Nucleus accumbens (tissue), 56 donors: ENCODE measurements around the gene ZNF714.
A peak's percentile ranks its signal among the peaks of the same experiment; 100 is the strongest.

Experiments
- DNase-seq, 56 donors: peaks; one replicate each; lab custom pipeline; 2025; lab: John Stamatoyannopoulos, UW

Gene ZNF714

GRCh38 chr19:21082011-21082975, at the start of gene ZNF714:
Gene ZNF714, plus strand, starts transcription at chr19:21082203. Its CDS starts 16,066 bp downstream, at chr19:21098269.
- DNase-seq, result peak; percentile 1 to 96 (median 78)

- DNase-seq, result no peak
These were observed 37.0 kb upstream of the ZNF714 start for GRCh38 chr19:21045028-21045427.

DNA sequence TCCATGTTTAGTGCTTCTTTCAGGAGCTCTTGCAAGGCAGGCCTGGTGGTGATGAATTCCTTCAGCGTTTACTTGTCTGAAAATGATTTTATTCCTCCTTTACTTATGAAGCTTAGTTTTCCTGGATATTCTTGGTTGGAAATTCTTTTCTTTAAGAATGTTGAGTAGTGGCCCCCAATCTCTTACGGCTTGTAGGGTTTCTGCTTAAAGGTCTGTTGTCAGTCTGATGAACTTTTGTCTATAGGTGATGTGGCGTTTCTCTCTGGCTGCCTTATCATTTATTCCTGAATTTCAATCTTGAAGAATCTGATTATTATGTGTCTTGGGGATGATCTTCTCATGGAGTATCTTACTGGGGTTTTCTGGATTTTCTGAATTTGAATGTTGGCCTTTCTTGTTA, 35.5 kb upstream of the ZNF714 start:
- DNase-seq, result no peak

- no peak for DNase-seq
These were observed 34.3 kb upstream of the ZNF714 start for GRCh38 chr19:21047716-21048115.

DNA sequence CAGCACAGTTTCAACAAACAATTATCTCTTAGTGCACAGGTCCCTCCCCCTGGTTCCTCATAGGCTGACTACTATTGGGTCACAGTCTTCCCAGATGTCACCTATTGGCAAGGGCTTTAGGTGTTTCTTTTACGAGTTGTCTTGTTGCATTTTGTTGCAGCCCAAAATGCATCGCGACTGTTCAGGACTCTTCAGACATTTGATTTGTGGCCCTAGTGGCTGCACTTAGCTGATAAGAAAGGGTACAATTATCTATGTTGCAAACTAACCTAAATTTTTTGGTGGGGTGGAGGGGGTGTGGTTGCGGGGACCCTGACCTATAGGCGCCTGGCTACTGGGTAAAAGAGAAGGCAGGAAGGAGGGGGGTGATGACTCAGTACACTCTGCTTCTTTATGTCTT, 29.1 kb upstream of the ZNF714 start:
- DNase-seq, result no peak

DNA sequence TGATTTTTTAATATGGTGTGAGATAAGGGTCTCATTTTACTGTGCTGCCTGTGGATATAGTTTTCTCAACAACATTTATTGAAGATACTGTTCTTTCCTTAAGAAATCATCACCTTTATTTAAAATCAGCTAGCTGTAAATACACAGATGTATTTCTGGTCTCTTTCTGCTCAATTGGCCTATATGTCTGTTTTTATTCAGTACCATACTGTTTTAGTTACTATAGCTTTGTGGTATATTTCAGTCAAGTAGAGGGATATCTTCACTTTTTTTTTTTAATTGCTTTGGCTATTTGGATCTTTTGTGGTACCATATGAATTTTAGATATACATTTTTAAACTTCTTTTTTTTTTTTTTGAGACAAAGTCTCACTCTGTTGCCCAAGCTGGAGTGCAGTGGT, 16.7 kb upstream of the ZNF714 start:
- no peak for DNase-seq

DNA sequence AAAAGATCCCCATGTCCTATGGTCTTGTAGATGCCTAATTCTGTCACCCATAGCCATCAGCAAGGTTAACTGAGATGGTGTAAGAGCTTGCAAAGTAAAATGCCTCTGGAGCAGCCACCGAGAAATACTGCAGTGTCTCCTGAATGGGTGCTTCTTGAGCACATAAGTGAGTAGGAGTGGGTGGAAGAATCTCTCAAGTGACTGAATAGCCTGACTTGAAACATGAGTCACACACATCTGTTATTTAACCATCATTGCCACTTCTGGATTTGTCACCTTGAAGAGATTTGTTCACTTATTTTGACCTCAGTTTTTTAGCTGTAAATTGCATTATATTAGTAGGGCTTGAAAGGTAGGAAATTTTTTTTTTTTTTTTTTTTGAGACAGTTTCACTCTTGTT, 2.3 kb downstream of the ZNF714 start:
- peak in 20 of 56 donors; percentile 1 to 72 (median 10) for DNase-seq

- DNase-seq, result no peak
These were observed 5.9 kb downstream of the ZNF714 start for GRCh38 chr19:21087871-21088270.

DNA sequence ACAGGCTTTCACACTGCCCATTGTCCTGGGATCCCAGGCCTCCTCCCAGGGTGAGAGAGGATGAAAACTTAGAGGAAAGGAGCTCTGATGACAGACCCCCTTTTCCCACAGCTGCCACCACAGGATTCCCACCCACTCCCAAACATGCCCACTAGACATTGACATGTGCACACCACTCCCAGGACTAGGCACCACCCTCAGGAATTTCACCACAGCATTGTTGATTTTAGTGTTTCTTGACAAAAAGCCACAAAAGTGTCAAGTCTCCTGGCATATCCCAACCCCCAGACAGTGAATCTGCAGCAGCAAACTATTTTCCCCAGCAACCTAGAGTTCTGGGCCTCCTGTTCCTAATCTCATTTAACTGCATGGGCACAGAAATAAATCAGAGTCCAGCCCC, 10.1 kb downstream of the ZNF714 start:
- no peak for DNase-seq

GRCh38 chr19:21094347-21095025, 12.5 kb downstream of the ZNF714 start:
- no peak for DNase-seq

- no peak for DNase-seq
These were observed 16.3 kb downstream of the ZNF714 start for GRCh38 chr19:21098291-21098690.

DNA sequence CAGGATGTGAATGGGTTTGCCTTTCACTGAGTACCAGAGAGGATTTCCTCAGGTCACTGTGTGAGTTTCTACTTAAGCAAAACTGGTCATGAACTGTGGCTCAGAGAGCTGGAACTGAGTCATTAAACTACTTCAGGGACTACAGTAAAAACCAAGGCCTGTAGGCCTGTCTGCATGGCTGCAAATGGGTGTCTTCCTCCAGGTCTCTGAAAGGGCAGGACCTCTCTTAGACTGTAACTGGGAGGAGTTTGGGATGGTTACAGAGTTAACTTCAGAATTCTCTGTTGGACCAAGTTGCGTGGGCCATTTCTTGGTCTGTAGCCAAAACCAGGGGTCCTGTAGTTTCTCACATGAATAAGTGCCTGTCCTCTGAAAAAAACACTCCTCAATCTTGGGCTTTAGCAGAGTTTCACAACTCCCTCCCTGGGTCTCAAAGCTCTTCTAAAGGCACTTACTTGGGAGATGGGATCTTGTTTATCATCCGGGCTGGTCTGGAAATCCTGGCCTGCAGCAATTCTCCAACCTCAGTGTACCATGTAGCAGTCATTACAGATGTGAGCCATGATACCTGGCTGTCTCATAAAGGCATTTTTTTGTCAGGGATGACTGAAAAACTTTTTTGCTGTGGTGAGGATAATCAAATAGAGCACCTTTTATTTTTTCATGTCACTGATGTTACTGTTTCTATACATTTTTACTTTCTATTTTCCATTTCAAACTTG, 19.7 kb downstream of the ZNF714 start:
- DNase-seq, result no peak

GRCh38 chr19:21109116-21109515, 27.1 kb downstream of the ZNF714 start:
- DNase-seq, result no peak

DNA sequence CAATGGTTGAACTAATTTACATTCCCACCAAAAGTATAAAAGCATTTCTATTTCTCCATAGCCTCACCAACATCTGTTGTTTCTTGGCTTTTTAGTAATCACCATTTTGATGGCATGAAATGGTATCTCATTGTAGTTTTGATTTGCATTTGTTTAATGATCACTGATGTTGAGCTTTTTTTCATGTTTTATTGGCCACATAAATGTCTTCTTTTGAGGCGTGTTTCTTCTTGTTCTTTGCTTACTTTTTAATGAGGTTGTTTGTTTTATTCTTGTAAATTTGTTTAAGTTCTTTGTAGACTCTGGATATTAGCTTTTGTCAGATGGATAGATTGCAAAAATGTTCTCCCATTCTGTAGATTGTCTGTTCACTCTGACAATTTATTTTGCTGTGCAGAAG, 28.2 kb downstream of the ZNF714 start:
- no peak for DNase-seq

DNA sequence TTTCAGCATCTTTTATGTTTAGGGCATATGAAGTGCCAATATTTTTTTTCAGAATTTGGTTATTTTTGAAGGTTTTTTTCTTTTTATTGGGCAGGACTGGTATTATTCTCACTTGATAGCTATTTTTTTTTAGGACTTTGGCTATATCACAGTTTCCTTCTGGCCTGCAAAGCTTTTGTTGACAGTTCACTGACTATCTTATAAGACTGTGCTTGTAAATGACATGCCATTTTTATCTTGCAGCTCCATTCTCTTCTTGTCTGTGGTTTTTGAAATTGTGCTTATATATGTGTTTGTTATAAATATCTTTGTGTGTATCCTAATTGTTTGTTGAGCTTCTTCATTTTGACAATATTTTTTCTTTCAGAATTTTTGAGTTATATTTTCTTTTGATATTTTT, 33.4 kb downstream of the ZNF714 start:
- no peak for DNase-seq

GRCh38 chr19:21117041-21117907, 35.3 kb downstream of the ZNF714 start:
- DNase-seq, result no peak

- no peak for DNase-seq
These were observed 44.1 kb downstream of the ZNF714 start for GRCh38 chr19:21126078-21126477.

GRCh38 chr19:21127001-21127400, 45.0 kb downstream of the ZNF714 start:
- no peak for DNase-seq

- DNase-seq, result no peak
These were observed 45.9 kb downstream of the ZNF714 start for GRCh38 chr19:21127898-21128297.
